ENCODE results near the gene GAL.

The GAL gene

DNA sequence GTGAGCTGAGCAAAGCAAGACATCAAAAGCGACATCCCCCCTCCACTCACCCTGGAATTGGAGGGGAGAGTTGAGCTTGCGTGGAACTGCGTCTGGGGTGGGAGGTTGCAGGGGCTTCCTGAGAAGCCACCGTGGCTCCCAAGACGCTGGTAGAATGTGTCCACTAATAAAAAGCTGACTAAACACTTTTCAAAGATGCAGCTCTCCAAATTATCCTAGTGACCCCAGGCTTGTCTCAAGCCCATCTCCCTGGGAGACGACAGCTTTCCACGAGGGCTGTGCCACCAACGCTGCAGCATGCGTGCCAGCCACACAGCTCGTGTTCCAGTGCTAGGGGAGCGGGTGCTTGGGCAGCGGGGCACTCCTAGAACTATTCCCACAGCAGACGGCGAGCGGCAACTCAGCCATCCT, 6.3 kb upstream of the GAL start:
- DNase-seq (ENCODE audit: insufficient read length, low spot score) = no peak
- FAIRE-seq = no peak

DNA sequence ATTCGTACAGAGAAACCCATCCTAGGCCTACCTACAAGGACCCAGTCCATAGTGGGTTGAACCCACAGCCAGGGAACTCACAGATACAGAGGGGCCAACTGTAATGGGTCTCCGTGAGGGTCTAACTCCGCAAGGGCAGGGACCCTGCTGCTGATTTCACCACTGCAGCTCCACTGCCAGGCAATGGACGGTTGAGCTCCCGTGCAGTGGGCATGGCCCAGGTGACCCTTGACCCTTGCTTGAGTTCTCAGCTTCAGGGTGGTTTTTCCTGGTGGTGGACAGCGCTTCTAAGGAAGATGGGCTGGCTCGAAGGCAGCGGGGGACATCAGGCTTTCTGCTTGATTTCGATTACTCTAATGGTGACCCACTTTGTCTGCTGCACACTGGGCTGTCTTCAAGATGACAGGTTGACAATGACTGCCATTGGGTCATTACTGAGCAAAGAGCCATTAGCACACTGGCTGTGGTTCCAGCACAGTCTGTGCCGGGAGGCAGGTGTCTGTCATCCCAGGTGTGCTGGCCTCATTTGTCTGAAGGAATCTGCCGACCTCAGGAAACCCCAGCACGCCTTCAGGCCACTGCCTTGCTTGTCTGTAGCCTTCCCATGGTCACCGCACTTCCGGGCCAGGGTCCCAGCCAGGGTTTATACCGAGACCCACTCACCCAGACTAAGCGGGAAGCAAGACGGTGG, 3.7 kb upstream of the GAL start:
- no peak for FAIRE-seq

DNA sequence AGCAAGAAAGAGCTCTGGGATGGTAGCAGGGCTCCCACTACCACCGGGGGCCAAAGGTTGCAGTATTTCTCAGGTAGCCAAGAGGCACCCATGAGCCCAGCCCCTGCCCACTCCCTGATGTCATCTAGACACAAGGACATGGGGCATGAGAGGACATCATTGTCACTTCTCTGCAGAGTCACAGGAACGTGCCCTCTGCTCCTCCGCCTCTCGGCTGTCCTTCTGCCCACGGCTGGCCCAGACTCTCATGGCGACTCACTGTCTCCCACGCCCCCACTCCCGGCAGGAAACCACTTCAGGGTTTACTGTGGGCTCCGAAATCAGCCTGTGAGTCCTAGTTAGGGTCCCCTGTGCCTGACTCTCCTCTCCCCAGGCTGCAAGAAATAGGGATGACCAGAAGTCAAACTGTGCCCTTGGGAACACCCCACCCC, 1.8 kb upstream of the GAL start:
- DNase-seq (ENCODE audit: insufficient read length, low spot score) (no peak), FAIRE-seq (no peak)

More for the DNA sequence above, 3.7 kb upstream of the GAL start:
- DNase-seq (ENCODE audit: insufficient read length, low spot score) = no peak

DNA sequence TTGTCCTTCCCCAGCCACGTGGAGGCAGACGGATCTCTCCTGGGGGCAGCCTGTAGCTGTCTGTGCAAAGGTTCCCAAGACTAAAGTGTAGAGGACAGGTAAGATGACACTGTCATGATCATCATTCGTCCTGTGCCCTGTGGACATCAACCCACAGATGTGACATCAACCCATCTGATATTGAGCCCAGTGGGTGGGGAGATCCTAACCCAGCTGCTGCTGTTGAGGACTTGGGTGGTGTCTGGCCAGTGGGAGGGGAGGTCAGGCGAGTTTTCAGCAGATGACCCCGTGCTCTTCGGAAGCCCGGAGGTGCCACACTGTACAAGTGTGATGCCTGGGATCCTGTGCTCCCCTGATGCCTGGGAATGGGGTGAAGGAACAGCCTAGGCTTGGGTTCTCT, 1.2 kb upstream of the GAL start:
- FAIRE-seq = peak; percentile 33
- no peak for DNase-seq (ENCODE audit: insufficient read length, low spot score)

DNA sequence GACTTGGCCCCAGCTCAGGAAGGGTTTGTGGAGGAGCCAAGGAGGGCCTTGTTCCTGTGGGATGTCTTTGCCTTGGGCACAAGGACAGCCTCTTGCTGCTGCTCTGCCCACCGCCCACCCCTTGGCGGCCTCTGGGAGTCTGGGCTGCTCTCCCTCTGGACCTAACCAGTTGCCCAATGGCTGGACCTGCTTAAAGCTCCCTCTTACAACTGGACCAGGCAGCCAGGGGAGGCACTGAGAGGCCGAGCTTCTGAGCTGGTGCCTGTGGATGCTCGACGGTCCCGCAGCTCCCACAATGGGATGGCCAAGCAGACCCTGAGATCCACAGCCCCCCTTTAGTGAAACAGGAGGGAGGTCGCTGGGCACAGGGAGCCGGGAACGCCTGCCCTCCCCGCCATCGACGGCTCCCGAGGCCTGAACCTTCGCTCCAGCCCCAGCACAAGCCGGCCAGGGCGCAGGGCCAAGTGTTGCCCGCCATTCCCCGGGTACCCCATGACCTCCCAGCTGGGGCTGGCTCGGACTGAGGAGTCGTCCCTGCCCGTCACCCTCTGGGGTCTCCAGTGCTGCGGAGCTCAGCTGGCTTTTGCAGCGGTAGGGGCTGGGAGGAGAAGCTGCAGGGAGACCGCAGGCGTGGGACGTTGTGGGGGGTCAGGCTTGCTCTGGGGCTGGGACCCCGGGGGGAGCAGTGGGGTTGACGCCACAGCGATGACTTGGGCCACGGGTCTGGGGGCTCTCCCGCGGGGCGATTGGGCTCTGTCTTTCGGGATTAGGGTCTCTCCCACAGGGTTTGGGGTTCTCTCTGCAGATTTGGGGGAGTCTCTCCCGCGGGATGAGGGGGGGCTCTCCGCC, 584 bp upstream of the GAL start:
- no peak for FAIRE-seq
- no peak for DNase-seq (ENCODE audit: insufficient read length, low spot score)

DNA sequence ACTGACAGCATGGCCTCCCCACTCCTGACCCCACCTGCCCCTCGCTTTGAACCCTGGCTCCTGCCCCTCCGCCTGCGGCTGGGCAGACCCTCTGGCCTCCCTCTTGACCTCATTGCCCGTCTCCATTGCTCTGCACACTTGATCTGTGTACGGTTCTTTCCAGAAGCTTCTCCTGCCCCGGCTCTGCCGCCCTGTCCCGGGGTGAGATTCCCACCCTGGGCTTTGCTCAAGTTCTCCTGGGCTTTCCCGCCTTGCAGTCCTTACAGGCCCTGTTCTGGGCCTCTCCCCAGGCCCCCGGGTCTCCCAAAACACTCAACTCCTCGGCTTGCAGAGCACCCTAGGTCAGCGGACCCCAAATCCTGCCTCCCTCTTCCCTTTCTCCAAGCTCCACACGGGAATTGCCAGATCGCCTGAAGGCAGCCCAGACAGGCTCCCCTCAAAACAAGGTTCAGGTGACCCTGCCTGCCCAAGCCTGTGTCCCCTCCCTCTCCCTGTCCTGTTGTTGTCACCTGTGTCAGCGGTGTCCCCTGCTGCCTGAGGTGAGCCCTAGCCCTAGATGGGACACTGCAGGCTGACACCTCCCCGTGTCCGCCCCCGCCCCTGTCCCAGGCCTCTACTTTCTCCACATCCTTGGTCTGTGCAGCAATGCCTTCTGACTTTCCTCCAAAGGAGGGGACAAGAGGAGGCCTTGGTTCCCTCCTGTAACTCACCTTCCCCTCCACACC, 1.5 kb downstream of the GAL start:
- DNase-seq (ENCODE audit: insufficient read length, low spot score) (no peak), FAIRE-seq (no peak)

DNA sequence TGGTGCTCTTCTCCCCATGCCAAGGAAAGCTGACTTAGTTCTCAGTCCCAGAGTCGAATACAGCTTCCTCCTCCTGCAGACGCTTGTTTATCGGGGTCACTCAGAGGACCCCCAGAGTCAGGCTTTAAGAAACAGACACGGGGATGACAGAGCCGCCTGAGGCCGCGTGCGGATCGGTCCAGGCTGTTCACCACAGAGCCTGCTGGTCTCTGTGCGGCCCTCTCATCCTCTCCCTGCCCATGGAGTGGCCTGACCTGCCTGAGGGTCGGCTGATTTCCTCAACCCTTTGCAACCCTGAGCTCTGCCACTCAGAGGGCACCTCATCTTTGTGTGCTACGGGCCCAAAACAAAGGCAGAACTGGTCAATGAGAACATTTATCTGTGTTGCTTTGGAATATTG, 2.1 kb downstream of the GAL start:
- no peak for DNase-seq (ENCODE audit: insufficient read length, low spot score)
- no peak for FAIRE-seq

DNA sequence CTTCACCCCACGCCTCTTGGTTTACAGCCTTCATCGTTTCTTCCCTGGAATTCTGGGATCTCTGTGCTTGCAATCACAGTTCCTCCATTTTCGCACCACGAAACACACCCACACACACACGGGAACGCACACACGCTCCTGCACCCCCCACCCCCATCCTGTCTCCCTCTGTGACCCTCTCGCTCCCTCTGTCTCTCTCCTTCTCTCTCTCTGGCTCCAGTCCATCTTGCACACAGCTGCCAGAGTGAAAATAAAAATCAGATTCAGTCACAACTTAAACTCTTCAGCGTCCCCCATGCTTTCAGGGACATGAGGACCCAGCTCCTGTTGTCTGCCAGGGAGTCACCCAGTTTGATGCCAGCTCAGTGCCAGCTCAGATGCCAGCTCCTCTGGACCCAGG, 3.0 kb downstream of the GAL start:
- DNase-seq (ENCODE audit: insufficient read length, low spot score) = no peak
- FAIRE-seq = peak; percentile 44

DNA sequence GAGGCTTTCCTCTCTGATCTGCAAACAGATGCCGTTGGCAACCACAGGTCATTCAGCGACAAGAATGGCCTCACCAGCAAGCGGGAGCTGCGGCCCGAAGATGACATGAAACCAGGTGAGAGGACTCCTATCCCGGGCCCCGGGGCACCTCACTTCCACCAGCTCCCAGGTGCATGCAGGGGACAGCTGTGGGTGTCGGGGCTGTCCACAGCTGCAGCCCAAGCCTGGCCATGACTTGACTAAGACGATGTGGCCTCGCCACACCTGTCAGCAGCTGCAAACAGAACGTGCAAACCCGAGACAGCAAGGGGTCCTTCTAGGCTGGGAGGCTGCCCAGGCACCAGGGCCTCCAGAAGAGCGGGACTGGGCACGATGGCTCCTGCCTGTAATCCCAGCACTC, 3.6 kb downstream of the GAL start:
- DNase-seq (ENCODE audit: insufficient read length, low spot score) = no peak
- FAIRE-seq = no peak

DNA sequence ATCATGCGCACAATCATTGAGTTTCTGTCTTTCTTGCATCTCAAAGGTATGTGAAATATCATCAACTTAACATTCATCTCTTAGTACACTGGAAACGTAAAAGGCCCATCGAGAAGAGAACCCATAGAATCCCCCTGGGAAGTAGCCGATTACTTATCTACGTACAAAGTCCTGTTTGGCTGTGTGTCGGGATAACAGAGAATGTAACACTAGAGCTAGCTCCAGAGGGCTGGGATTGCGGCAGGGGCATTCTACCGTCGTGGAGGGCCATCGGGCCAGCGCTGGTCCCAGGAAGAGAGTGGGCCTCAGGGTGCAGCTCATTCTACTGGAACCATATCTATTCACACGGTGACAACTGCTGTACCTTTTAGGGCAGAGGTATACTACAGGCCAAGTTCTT, 4.5 kb downstream of the GAL start:
- FAIRE-seq (no peak), DNase-seq (ENCODE audit: insufficient read length, low spot score) (no peak)

DNA sequence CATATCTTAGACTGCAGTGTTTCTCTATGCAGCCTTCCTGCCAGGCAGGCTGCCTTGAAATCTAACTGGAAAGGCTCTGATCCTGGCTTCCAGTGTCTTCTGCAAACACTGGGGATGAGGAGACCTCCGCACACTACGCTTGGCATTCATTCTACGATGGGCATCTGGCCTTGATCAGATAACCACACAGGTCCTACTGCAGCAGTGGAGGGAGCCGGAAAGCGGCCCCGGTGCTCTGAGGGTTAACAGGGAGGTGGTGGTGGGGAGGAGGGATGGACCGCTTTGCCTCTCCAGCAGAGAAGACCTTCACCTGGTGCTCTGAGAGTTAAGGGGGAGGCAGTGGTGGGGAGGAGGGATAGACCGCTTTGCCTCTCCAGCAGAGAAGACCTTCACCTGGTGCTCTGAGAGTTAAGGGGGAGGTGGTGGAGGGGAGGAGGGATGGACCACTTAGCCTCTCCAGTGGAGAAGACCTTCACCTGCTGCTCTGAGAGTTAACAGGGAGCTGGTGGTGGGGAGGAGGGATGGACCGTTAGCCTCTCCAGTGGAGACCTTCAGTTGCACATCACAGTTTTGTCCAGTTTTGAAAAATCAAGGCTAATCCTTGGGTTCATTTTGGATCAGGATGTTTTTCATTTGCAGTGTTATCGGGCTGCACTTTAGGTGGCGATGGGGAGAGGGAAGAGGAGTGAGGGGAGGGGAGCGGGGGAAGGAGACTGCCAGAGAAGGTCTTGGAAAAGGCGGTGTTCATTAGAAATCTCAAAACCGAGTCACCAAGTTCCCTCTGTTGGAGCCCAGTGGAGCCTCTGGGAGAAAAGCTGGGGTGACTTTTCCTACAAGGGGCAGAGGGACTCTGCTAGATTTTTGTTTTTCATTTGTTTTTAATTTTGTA, 5.6 kb downstream of the GAL start:
- DNase-seq (ENCODE audit: insufficient read length, low spot score) (no peak), FAIRE-seq (no peak)

DNA sequence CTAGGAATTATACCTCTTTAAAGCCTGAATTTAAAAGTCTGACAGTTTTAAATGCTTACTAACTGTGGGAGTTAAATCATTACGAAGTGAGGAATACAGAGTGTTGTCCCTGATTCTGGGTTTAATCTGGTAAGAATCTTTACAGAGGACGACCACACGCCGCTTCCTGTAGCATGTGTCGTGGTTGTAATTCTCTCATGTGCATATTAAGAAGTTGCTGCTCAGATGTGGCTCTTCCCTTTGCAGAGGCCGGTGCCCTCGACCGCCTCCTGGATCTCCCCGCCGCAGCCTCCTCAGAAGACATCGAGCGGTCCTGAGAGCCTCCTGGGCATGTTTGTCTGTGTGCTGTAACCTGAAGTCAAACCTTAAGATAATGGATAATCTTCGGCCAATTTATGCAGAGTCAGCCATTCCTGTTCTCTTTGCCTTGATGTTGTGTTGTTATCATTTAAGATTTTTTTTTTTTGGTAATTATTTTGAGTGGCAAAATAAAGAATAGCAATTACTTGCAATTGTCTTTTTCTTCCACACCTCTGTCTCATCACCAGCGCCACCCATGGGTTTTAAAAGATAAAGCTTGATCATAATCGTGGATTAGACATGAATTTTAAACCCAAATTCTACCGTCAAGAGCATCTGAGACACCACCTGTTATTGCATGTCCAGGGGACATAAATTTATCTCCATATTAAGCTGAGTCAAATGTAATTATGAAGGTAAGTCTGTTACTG, 6.5 kb downstream of the GAL start:
- DNase-seq (ENCODE audit: insufficient read length, low spot score) = no peak

DNA sequence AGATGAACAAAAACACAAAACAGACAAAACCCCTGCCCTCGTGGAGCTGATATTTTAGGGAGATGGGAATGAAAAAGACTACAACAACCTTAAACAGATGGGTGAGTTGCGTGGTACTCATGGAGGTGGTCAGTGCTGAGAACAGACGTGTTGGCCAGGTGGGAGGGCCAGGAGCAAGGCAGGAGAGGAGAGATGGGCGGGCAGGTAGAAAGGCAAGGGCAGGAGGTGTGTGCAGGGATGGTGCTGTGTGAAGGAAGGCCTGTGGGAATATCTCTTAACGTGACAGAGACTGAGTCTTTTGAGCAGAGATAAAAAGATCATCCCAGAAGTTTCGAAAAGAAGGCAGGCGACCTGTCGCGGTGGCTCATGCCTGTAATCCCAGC, 7.0 kb downstream of the GAL start:
- FAIRE-seq (peak; percentile 86), DNase-seq (ENCODE audit: insufficient read length, low spot score) (no peak)

More for the DNA sequence above, 6.5 kb downstream of the GAL start:
- FAIRE-seq = no peak

DNA sequence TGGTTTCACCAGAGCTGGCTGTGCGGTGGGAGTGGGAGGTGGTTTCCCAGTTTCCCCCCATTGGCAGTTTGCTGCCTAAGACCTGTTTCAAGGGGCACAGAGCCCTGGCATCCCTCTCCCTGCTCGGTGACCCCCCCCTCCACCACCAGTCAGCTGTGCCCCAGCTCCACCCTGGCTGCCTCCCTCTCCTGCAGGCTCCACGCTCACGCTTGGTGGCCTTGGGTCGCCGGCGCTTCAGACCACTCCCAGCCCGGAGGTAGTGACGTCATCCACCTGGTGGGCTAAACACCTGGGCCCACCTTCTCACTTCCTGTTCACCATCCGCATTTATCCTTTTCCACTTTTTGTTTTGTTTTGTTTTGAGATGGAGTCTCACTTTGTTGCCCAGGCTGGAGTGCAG, 7.8 kb downstream of the GAL start:
- no peak for FAIRE-seq
- DNase-seq (ENCODE audit: insufficient read length, low spot score) = no peak

DNA sequence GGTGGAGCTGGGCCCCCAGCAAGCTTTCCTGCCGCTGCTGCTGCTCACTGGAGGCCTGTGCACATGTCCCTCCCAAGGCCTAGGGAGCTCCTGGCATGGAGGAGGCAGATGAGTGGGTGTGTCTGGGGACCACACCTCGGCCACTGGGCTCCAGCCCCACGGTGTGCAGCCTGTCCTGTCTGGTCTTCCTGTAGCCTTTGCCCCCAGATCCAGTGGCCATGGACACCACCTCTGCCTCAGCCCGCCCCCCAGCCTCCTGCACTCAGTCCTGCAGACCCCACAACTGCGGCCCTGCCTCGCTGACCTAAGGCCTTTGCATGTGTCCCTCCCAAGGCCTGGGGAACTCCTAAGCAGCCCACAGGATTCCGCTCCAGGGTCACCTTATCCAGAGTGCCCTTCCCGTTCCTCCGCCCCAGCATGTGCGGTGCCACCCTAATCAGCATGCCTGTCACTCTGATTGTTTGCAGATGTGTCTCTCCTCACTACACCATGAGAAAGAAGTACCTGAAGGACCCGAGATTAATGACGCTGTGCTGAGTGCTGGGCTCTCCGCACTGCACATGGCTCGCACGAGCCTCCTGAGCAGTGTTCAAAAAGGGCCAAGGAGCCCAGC, 8.6 kb downstream of the GAL start:
- FAIRE-seq = peak; percentile 38

DNA sequence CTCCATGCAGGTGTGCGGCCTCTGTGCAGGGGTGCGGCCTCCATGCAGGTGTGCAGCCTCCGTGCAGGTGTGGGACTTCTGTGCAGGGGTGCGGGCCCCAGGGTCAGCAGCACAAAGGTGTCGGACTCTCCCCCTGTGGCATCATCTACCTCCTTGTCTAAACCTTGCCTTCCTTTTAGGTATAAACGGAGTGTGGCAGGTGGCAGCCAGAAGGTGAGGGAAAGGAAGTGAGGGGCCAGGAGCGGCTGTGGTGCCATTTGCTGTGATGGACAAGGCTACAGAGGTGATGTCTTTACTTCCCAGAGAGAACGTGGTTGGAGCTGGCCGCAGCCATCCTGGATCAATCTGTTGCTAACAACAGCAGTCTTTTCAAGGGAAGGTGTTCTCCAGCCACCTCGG, 9.1 kb downstream of the GAL start:
- FAIRE-seq (no peak), DNase-seq (ENCODE audit: insufficient read length, low spot score) (no peak)

More for the DNA sequence above, 8.6 kb downstream of the GAL start:
- no peak for DNase-seq (ENCODE audit: insufficient read length, low spot score)

DNA sequence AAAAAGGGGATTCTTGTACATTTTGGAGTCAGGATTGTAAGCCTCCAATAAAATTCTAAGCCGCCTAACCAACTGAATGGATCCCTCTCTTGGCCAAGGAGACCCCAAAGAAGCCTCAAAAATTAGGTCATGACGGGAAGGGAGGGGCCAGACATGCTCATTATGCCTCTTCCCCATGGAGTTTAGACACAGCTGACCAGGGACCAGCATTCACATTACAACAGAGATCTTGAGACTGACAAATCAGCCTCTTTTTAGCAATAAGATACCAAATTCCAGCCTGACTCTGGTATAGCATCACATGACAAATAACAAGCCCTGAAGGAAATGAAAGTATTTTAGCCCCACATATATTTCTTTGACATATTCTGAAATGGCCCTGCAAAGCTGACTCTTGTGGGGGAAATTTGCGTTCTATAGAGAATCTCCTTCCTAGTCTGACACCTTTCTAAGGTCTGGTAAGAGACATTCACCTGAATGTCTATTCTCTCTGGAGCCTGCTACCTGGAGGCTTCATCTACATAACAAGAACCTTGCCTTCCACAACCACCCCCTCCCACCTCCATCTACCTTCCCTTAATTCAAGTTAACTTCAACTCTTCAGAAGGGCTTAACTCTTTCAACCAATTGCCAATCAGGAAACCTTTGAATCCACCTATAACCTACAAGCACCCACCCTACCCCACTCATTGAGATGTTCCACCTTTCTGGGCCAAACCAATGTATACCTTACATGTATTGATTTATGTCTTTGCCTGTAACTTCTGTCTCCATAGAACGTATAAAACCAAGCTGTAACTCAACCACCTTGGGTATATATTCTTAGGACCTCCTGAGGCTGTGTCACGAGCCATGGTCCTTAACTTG, 10.3 kb downstream of the GAL start:
- no peak for DNase-seq (ENCODE audit: insufficient read length, low spot score)
- FAIRE-seq = no peak

DNA sequence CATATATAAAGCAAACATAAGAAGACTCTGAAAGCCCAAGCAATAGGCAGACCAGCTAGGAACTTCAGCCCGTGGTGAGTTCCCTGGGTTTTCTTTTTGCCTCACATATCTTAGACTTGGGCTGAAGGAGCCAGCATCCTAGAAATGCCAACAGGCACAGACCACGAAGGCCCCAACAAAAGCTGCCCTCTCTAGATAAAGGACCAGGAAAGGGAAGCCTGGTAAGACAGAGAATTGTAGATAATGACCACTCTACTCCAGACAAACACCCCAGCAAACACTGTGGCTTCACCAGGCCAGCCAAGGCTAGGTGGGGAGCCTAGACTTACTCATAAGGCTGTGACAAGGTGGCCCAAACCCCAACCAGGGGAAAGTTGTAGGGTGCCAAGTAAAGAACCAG, 11.2 kb downstream of the GAL start:
- DNase-seq (ENCODE audit: insufficient read length, low spot score) (no peak), FAIRE-seq (no peak)

DNA sequence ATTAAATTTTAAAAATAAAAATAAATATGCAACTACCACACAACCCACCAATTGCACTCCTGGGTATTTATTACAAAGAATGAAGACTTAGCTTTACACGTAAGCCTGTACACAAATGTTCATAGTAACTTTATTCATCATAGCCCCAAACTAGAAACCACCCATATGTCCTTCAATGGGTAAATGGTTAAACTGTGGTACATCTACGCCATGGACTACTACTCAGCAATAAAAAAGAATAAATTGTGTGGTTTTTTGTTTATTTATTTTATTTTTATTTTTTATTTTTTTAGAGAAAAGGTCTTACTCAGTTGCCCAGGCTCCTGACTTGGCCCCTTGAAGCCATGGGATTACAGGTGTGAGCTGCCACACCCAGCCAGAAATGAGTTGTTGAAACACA, 14.6 kb downstream of the GAL start:
- no peak for DNase-seq (ENCODE audit: insufficient read length, low spot score)
- FAIRE-seq = no peak
